Measurements from ENCODE around the gene PCYT1B.

PCYT1B gene

DNA sequence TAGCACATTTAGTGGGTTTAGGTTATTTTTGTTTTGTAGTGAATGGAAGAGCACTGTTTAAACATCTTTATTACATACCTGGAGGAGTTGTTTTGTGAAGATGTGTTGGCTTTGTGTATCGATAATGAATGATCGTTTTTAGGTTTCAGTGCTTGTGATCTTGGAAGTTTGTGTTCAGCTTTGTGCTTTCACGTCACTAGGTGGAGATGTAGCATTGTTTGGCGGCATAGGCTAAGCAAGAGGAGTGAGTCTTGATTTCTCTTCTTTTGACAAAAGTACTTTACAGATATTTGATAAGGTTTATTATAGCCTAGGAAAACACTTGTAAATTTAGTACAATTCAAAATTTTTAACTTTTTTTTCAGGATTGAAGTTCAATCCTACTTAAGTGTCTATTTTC is 131.7 kb downstream of the PCYT1B start:
- DNase-seq: no peak

GRCh38 chrX:24513416-24513815 is 133.7 kb downstream of the PCYT1B start:
- DNase-seq: peak; percentile 1

GRCh38 chrX:24508375-24508774 is 138.8 kb downstream of the PCYT1B start:
- no peak for DNase-seq
